CD14-positive monocyte (primary cell): ENCODE measurements around the gene NUP50. TPM values are rescaled to one million over a fixed set of nuclear protein-coding genes. Genes with fewer than 3 reads are reported as not detected.
A peak's percentile ranks its signal among the peaks of the same experiment; 100 is the strongest.

Experiments
- DNase-seq, 3 donors: peaks; one replicate each; pipeline ENCODE4 v3.0.0-alpha.2; 2011 to 2022
- H2AFZ ChIP-seq: 2 replicates; pipeline ENCODE4 v1.6.0; 2012; ENCODE audit warnings: mild to moderate bottlenecking, low read depth, low read length, inconsistent platforms; ENCODE audit not compliant: insufficient read depth, poor library complexity, severe bottlenecking
- H3K27ac ChIP-seq, 2 donors: 1 replicate in 1 of 2; 2 replicates in 1 of 2; pipeline ENCODE4 v1.5.1; 2012 to 2013; ENCODE audit warnings: low read length in 2 of 2, control low read depth in 1 of 2, inconsistent platforms in 1 of 2, low read depth in 1 of 2, mild to moderate bottlenecking in 1 of 2
- H3K27me3 ChIP-seq, 2 donors: one replicate each; pipeline versions ENCODE4 v1.6.0 to v1.6.1; 2011 to 2013; ENCODE audit warnings: low read length in 2 of 2; ENCODE audit not compliant: control insufficient read depth in 2 of 2, insufficient read depth in 2 of 2
- H3K36me3 ChIP-seq, 2 donors: replicated peaks in 1 of 2; 1 replicate in 1 of 2; 2 replicates in 1 of 2; pipeline versions ENCODE4 v1.5.1 to v1.6.1; 2012 to 2013; ENCODE audit warnings: low read length in 2 of 2, control low read depth in 1 of 2, inconsistent platforms in 1 of 2, mild to moderate bottlenecking in 1 of 2; ENCODE audit not compliant: insufficient read depth in 2 of 2, control insufficient read depth in 1 of 2
- H3K4me1 ChIP-seq, 2 donors: 1 replicate in 1 of 2; 2 replicates in 1 of 2; pipeline versions ENCODE4 v1.5.1 to v1.6.1; 2012 to 2013; ENCODE audit warnings: low read length in 2 of 2, control low read depth in 1 of 2, inconsistent platforms in 1 of 2, mild to moderate bottlenecking in 1 of 2, moderate library complexity in 1 of 2; ENCODE audit not compliant: insufficient read depth in 2 of 2, control insufficient read depth in 1 of 2
- H3K4me2 ChIP-seq: replicated peaks from 2 replicates; pipeline ENCODE3; 2012; ENCODE audit warnings: low read length, moderate library complexity, mild to moderate bottlenecking; ENCODE audit not compliant: poor library complexity, severe bottlenecking; ENCODE audit errors: extremely low read depth
- H3K4me3 ChIP-seq, 3 experiments: fragments of 200-600 bp in 1 of 3; sonication (generic) in 1 of 3; replicated peaks in 1 of 3; 1 replicate in 2 of 3; 2 replicates in 1 of 3; pipeline ENCODE4 v1.5.1; 2011 to 2013; ENCODE audit warnings: low read length in 3 of 3, mild to moderate bottlenecking in 3 of 3, control low read depth in 2 of 3, low read depth in 2 of 3, inconsistent platforms in 1 of 3, moderate library complexity in 1 of 3
- H3K79me2 ChIP-seq: 2 replicates; pipeline ENCODE4 v1.6.0; 2012; ENCODE audit warnings: mild to moderate bottlenecking, control low read depth, inconsistent platforms, low read length, moderate library complexity; ENCODE audit not compliant: insufficient read depth
- H3K9ac ChIP-seq: 2 replicates; pipeline ENCODE4 v1.6.0; 2017; ENCODE audit warnings: low read length, mild to moderate bottlenecking; ENCODE audit not compliant: insufficient read depth, poor library complexity, severe bottlenecking
- H3K9me3 ChIP-seq, 2 donors: replicated peaks in 1 of 2; 1 replicate in 1 of 2; 2 replicates in 1 of 2; pipeline versions ENCODE4 v1.5.1 to v1.6.1; 2012 to 2013; ENCODE audit warnings: low read length in 2 of 2, control low read depth in 1 of 2; ENCODE audit not compliant: control insufficient read depth in 1 of 2, insufficient read depth in 1 of 2
- H4K20me1 ChIP-seq: 2 replicates; pipeline ENCODE4 v1.6.0; 2012; ENCODE audit warnings: mild to moderate bottlenecking, low read length, control low read depth, moderate library complexity; ENCODE audit not compliant: insufficient read depth
- H3K27ac Mint-ChIP-seq, 7 donors: one replicate each; pipeline ENCODE4 v1.8.0; 2020; ENCODE audit warnings: mild to moderate bottlenecking in 7 of 7, mixed read lengths in 7 of 7, moderate library complexity in 6 of 7, inconsistent platforms in 2 of 7
- H3K27me3 Mint-ChIP-seq, 3 donors: one replicate each; pipeline ENCODE4 v1.8.0; 2021 to 2022; ENCODE audit warnings: low read depth in 3 of 3, mild to moderate bottlenecking in 3 of 3, mixed read lengths in 3 of 3, moderate library complexity in 3 of 3, inconsistent platforms in 1 of 3
- H3K36me3 Mint-ChIP-seq, 2 donors: one replicate each; pipeline ENCODE4 v1.8.0; 2020; ENCODE audit warnings: mixed read lengths in 2 of 2, inconsistent platforms in 1 of 2, mild to moderate bottlenecking in 1 of 2
- H3K4me1 Mint-ChIP-seq: one replicate; pipeline ENCODE4 v1.8.0; 2020; ENCODE audit warnings: mild to moderate bottlenecking, mixed read lengths
- H3K4me3 Mint-ChIP-seq, 2 donors: one replicate each; pipeline ENCODE4 v1.8.0; 2020; ENCODE audit warnings: mild to moderate bottlenecking in 2 of 2, mixed read lengths in 2 of 2, moderate library complexity in 1 of 2
- H3K9me3 Mint-ChIP-seq, 7 donors: one replicate each; pipeline ENCODE4 v1.8.0; 2020 to 2022; ENCODE audit warnings: mixed read lengths in 7 of 7, mild to moderate bottlenecking in 6 of 7, moderate library complexity in 6 of 7, inconsistent platforms in 2 of 7
- CTCF ChIP-seq: fragments of 200-600 bp; IDR thresholded peaks from one replicate; pipeline ENCODE4 v1.8.0; 2022; ENCODE audit warnings: antibody characterized with exemption, mild to moderate bottlenecking
- WGBS: methylation state at CpG from one replicate; pipeline ENCODE4 v1.1.5; 2013; ENCODE audit warnings: missing lambda C conversion rate; ENCODE audit not compliant: insufficient coverage; 5-methylcytosine and 5-hydroxymethylcytosine counted together
- intact Hi-C, 2 donors: fragments of 100-400 bp; cut with micrococcal nuclease; formaldehyde crosslinking; loops; one replicate each; pipeline versions ENCODE4 v1.15.0 to v1.15.1; 2023
- polyA plus RNA-seq, 3 donors: library from polyadenylated mRNA; depleted of rRNA in 1 of 3; unstranded in 2 of 3; stranded (reverse) in 1 of 3; fragments of 300-500 nt in 2 of 3; fragments of >200 nt in 1 of 3; fragmentation: Illumina TruSeq in 2 of 3; gene quantifications; 1 replicate in 2 of 3; 2 replicates in 1 of 3; pipeline ENCODE4 v1.2.3, GENCODE V29; 2012 to 2021

NUP50 gene
- polyA plus RNA-seq, 3 donors: 23.4 to 28.4 (median 26.9) TPM

DNA sequence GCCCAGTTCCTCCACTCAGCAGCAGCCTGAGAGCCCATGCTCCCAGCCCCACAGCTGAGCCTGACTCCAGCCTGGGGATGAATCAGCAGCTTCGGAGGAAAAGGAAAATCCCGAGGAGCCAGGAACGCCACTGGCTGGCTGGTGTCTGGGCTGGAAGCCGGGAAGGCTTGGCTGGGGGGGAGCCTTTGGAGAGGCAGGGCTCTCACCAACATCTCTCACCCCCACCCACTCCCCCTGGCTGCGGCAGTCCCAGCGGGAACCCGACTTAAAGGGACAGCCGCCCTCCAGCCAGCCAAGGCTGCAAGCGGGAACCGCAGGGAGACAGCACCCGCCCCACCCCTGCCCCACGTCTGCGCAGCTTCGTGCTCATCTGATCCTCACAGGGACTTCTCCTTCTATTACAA lies 48.6 kb downstream of the NUP50 start:
- Histone ChIP-seq H3K4me3 (peak overlapping the region in 1 of 3 experiments; percentile 71), H4K20me1 (peaks cover 97% of the 10 kb centered on the region), H3K4me1 (peaks cover 51 to 52% of the 10 kb centered on the region in 2 donors), H3K9ac (peak overlapping the region; percentile 74), H3K27me3 (no peaks in the 10 kb centered on the region), H3K27ac (peak overlapping the region; percentile 95 to 98), H3K4me2 (peak overlapping the region; percentile 84), H2AFZ (no peak overlapping the region), H3K36me3 (peaks cover 43 to 47% of the 10 kb centered on the region in 2 donors), H3K9me3 (no peaks in the 10 kb centered on the region), H3K79me2 (peaks cover 99% of the 10 kb centered on the region)
- Mint-ChIP-seq H3K9me3 (peaks cover 0 to 2% (median 0%) of the 10 kb centered on the region in 7 donors), H3K27ac (peak overlapping the region; percentile 94 to 99 (median 98)), H3K27me3 (peaks cover 0 to 4% (median 1%) of the 10 kb centered on the region in 3 donors), H3K4me3 (peak overlapping the region; percentile 73 to 90), H3K4me1 (peaks cover 55% of the 10 kb centered on the region), H3K36me3 (peaks cover 43 to 61% of the 10 kb centered on the region in 2 donors)
- intact Hi-C loops: no loop called here
- DNase-seq: no peak
- no peak for TF ChIP-seq CTCF
- 40% methylated on average over 1 of the region's 14 CpGs for WGBS

DNA sequence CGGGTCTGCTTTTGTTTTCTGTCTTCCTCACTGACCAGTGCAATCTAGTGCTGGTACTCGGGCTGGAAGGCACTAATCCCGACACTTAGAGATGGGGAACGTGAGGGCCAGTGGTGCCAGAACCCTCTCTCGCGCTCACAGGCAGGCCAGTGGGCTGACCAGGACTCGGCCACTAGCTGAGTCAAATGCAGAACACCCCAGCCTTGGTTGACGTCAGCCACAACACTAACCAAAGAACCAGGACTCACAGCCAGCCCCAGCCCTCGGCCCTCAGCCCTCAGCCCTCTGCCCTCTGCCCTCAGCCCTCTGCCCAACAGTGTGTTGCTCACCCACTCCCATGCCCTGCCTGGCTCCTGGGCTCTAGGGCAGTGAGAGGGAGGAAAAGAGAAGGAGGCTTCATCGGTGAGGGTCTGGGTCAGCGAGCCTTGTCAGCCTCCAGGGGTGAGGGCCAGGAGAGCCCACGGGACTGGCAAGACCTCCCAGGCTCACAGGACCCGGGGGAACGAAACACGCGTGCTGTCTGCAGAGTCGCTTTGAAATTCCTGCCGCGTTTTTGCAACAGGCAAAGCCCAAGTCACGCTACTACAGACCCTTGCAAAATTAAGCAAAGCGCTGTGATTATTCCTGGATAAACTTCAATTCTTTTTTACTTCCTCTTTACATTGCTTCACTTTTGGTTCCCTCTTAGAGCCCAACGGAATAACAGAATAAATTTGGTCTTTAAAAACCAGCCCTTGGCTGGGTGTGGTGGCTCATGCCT lies 49.4 kb downstream of the NUP50 start:
- peaks cover 0 to 2% (median 0%) of the 10 kb centered on the region in 7 donors for H3K9me3 Mint-ChIP-seq
- H3K4me1 Mint-ChIP-seq: peaks cover 56% of the 10 kb centered on the region
- Histone ChIP-seq H3K9ac (peak overlapping the region; percentile 74), H2AFZ (no peak overlapping the region), H3K4me2 (peak overlapping the region; percentile 84), H3K36me3 (peaks cover 35 to 38% of the 10 kb centered on the region in 2 donors), H3K27me3 (no peaks in the 10 kb centered on the region), H3K27ac (peak overlapping the region; percentile 95 to 98), H3K4me1 (peaks cover 51 to 52% of the 10 kb centered on the region in 2 donors), H3K4me3 (peak overlapping the region; percentile 28 to 71 (median 31)), H3K79me2 (peaks cover 99% of the 10 kb centered on the region), H4K20me1 (peaks cover 97% of the 10 kb centered on the region), H3K9me3 (no peaks in the 10 kb centered on the region)
- H3K27me3 Mint-ChIP-seq: peaks cover 0 to 4% (median 1%) of the 10 kb centered on the region in 3 donors
- peak overlapping the region; percentile 73 to 90 for H3K4me3 Mint-ChIP-seq
- peak overlapping the region; percentile 94 to 99 (median 98) for H3K27ac Mint-ChIP-seq
- intact Hi-C loops: no loop called here
- TF ChIP-seq CTCF: no peak
- 16% methylated on average over 18 of the region's 22 CpGs for WGBS
- peak; percentile 67 to 92 (median 85) for DNase-seq
- H3K36me3 Mint-ChIP-seq: peaks cover 40 to 59% of the 10 kb centered on the region in 2 donors
